Anterior cingulate cortex (tissue), 58 donors: Measurements from ENCODE around the gene ATL3.
"Not testable (repeated sequence)": the region's sequence is repeated elsewhere in the genome, so short reads cannot be mapped to it uniquely, and the experiment has no call there.

Experiments used
- DNase-seq, 58 donors: peaks; one replicate each; lab custom pipeline; 2025; lab: John Stamatoyannopoulos, UW

ATL3 gene

GRCh38 chr11:63598556-63598955, 72.6 kb downstream of the ATL3 start:
- DNase-seq: no peak

- DNase-seq: peak in 5 of 58 donors; percentile 20 to 62 (median 32)
Observed at GRCh38 chr11:63595296-63595695, 75.9 kb downstream of the ATL3 start.

- DNase-seq: peak in 20 of 58 donors; percentile 11 to 60 (median 32)
Observed at GRCh38 chr11:63592975-63593395, 78.2 kb downstream of the ATL3 start.

DNA sequence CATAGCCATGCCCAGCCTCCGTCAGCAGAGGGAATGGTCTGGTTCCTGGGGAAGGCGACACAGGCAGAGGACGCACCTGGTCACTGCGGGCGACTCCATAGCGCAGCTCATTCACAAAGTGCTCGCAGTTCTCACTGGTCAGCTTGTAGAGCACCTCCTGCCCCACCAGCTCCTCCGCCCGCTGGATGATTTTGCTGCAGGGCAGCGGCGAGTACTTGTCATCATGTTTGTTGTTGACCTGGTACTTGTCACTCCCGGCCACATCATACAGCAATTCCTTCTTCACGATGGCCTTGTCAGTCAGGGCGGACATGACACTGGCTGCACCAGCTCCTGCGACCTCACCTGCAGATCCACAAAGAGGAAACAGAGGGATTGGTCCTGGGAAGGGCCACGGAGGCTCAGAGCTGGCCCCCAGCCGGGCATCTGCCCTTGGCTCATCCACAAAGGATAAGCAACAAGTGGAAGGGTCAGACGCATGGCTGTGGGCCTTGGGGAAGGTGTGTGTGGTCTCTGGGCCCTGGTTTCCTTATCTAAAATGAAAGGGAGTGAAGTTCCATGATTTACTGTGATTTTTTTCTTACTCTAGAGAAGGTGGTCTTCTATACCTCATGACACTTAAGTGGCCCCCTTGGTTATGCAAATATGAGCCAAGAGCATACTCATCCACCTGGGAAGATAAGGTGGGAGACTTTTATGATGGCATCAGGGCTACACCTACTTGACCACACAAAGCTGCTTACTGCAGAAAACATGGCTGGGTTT, 81.0 kb downstream of the ATL3 start:
- DNase-seq: no peak

DNA sequence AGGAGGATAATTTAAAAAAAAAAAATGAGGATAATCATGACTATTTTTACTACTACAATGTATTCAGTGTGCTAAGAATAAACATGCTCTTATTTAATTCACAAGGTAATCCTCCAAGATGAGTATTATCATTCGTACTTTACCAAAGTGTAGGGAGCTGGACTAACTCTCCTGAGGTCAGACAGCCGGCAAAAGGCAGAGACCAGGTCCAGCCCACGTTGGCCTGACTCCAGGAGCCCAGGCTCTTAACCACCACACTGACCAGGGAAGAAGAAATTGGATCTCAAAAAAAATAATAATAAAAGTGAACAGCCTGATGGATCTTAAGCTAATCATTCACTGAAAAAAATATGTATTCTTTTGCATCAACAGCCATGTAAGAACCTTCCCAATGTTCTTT, 82.2 kb downstream of the ATL3 start:
- peak in 1 of 58 donors; percentile 25 for DNase-seq

- no peak for DNase-seq
Observed at GRCh38 chr11:63586451-63587166, 84.6 kb downstream of the ATL3 start.

GRCh38 chr11:63583357-63583677, 87.9 kb downstream of the ATL3 start:
- DNase-seq: peak in 3 of 58 donors; percentile 48 to 86 (median 60)

DNA sequence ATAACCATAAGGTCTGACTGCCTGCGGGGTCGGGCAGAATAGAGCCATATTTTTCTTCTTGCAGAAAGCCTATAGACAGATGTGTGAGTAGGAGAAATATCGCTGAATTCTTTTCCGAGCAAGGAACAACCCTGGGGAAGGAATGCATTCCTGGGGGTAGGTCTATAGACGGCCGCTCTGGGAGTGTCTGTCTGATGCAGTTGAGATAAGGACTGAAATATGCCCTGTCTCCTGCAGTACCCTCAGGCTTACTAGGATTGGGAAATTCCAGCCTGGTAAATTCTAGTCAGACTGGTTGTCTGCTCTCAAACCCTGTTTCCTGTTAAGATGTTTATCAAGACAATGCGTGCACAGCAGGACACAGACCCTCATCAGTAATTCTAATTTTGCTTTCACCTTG, 90.0 kb downstream of the ATL3 start:
- DNase-seq: not testable (repeated sequence)

DNA sequence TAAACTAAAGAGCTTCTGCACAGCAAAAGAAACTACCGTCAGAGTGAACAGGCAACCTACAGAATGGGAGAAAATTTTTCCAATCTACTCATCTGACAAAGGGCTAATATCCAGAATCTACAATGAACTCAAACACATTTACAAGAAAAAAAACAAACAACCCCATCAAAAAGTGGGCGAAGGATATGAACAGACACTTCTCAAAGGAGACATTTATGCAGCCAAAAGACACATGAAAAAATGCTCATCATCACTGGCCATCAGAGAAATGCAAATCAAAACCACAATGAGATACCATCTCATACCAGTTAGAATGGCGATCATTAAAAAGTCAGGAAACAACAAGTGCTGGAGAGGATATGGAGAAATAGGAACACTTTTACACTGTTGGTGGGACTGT, 92.3 kb downstream of the ATL3 start:
- DNase-seq: not testable (repeated sequence)

DNA sequence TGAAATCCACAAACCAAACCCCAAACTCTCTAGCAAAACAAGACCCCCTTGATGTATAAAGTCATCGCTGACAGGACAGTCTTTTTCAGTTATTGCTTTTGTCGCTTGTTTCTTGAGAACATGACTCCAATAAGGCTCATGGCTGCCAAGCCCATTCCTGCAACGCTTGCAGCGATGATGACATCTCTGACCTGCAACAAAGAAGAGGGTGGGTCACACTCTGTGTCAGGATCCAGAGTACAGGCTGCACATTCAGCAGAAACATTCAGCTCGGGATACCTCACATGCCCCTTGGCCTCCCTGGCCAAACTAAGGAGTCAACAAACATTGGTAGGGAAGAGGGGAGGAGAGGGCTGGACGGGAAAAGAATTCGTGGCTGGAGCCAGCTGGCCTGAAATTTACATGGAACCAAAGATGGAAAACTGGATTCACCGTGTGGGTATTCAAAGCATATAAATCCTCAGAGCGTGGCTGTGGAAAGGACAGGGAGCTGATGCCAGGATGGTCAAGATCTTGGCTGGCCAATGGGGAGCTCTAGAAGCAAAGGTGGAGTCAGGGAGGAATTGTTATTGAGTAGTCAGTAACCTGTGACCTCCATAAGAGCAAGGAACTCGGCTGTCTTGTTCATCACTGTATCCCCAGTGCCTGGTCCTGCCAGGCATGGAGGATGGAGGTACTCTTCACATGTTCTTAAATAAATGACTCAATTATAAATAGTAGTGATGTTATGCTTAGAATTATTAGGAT, 96.1 kb downstream of the ATL3 start:
- peak in 2 of 58 donors; percentile 33 to 36 for DNase-seq
